ENCODE measurements around the gene ATP8A2.

The ATP8A2 gene

GRCh38 chr13:25420161-25420560 lies 48.4 kb downstream of the ATP8A2 start:
- H3K27ac ChIP-seq (ENCODE audit: low read depth, low read length, severe bottlenecking) = no peak overlapping the region
- no peak overlapping the region for H3K4me3 ChIP-seq (ENCODE audit: extremely low read depth, insufficient read depth, low read length, poor library complexity, severe bottlenecking)
- no peaks in the 10 kb centered on the region for H3K9me3 ChIP-seq (ENCODE audit: control insufficient read depth, low read length)
- no peaks in the 10 kb centered on the region for H3K4me1 ChIP-seq (ENCODE audit: control insufficient read depth, insufficient read depth, low read length, poor library complexity, severe bottlenecking)
- no peaks in the 10 kb centered on the region for H3K36me3 ChIP-seq (ENCODE audit: control insufficient read depth, insufficient read depth, low read length)
- 56 to 79% methylated on average over 2 of the region's 2 CpGs for WGBS, 2 experiments (ENCODE audit: insufficient coverage in 2 of 2)

GRCh38 chr13:25421612-25422011 lies 49.8 kb downstream of the ATP8A2 start:
- Histone ChIP-seq H3K36me3 (ENCODE audit: control insufficient read depth, insufficient read depth, low read length) (no peaks in the 10 kb centered on the region), H3K9me3 (ENCODE audit: control insufficient read depth, low read length) (no peaks in the 10 kb centered on the region), H3K4me1 (ENCODE audit: control insufficient read depth, insufficient read depth, low read length, poor library complexity, severe bottlenecking) (no peaks in the 10 kb centered on the region), H3K4me3 (ENCODE audit: extremely low read depth, insufficient read depth, low read length, poor library complexity, severe bottlenecking) (no peak overlapping the region), H3K27ac (ENCODE audit: low read depth, low read length, severe bottlenecking) (no peak overlapping the region)
- WGBS, 2 experiments (ENCODE audit: insufficient coverage in 2 of 2) = 90 to 100% methylated on average over 1 to 3 of the region's 6 CpGs

DNA sequence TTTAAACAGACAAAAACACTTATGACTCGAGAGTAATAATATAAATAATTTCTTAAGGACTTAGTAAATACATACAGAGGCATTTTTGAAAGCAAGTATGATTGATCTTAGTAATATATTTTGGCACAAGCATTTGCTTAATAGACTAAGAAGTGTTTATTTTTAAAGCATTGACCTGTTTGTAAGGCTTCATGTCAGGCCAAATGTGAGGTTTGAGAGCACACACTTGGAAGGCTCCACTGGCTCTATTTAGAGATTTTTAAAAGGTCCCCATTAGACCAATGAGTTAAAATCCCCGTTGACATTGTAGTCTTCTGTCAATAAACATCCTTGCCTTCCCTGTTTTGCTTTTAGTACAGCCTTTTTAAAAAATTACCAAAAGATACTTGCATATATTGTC lies 50.4 kb downstream of the ATP8A2 start:
- H3K36me3 ChIP-seq (ENCODE audit: control insufficient read depth, insufficient read depth, low read length) = no peaks in the 10 kb centered on the region

DNA sequence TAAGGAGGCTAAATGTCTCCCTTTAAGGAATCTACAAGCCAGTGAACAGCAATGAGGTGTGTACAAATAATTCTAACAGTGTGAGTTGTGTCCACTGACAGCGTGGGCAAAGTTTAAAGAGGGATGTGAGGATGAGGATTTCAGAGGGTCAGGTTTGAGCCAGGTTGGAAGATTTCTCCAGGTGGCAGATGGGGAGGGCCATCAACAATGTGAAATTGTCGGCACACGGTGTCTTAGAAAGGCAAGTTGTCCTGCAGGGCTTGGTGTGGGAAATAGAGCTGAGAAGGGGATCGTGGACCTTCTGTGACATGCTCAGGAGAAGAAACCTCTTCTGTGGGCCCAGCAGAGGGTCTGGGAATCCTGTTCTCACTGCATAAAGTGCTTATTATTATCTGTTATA lies 52.1 kb downstream of the ATP8A2 start:
- Histone ChIP-seq H3K27ac (ENCODE audit: low read depth, low read length, severe bottlenecking) (no peak overlapping the region), H3K4me1 (ENCODE audit: control insufficient read depth, insufficient read depth, low read length, poor library complexity, severe bottlenecking) (no peaks in the 10 kb centered on the region), H3K9me3 (ENCODE audit: control insufficient read depth, low read length) (no peaks in the 10 kb centered on the region), H3K36me3 (ENCODE audit: control insufficient read depth, insufficient read depth, low read length) (no peaks in the 10 kb centered on the region), H3K4me3 (ENCODE audit: extremely low read depth, insufficient read depth, low read length, poor library complexity, severe bottlenecking) (no peak overlapping the region)
- WGBS, 2 experiments (ENCODE audit: insufficient coverage in 2 of 2) = 84 to 86% methylated on average over 3 to 4 of the region's 4 CpGs

More for the DNA sequence above, 50.4 kb downstream of the ATP8A2 start:
- Histone ChIP-seq H3K27ac (ENCODE audit: low read depth, low read length, severe bottlenecking) (no peak overlapping the region), H3K4me3 (ENCODE audit: extremely low read depth, insufficient read depth, low read length, poor library complexity, severe bottlenecking) (no peak overlapping the region), H3K4me1 (ENCODE audit: control insufficient read depth, insufficient read depth, low read length, poor library complexity, severe bottlenecking) (no peaks in the 10 kb centered on the region), H3K9me3 (ENCODE audit: control insufficient read depth, low read length) (no peaks in the 10 kb centered on the region)
- 67 to 86% methylated on average over 1 of the region's 2 CpGs for WGBS, 2 experiments (ENCODE audit: insufficient coverage in 2 of 2)

- WGBS, 2 experiments (ENCODE audit: insufficient coverage in 2 of 2) = 92 to 95% methylated on average over 3 to 5 of the region's 6 CpGs
- H3K4me3 ChIP-seq (ENCODE audit: extremely low read depth, insufficient read depth, low read length, poor library complexity, severe bottlenecking) = no peak overlapping the region
- no peaks in the 10 kb centered on the region for H3K9me3 ChIP-seq (ENCODE audit: control insufficient read depth, low read length)
- H3K4me1 ChIP-seq (ENCODE audit: control insufficient read depth, insufficient read depth, low read length, poor library complexity, severe bottlenecking) = no peaks in the 10 kb centered on the region
- H3K36me3 ChIP-seq (ENCODE audit: control insufficient read depth, insufficient read depth, low read length) = no peaks in the 10 kb centered on the region
- no peak overlapping the region for H3K27ac ChIP-seq (ENCODE audit: low read depth, low read length, severe bottlenecking)
These were observed 57.7 kb downstream of the ATP8A2 start for GRCh38 chr13:25429466-25429865.

GRCh38 chr13:25432691-25433090 lies 60.9 kb downstream of the ATP8A2 start:
- H3K4me3 ChIP-seq (ENCODE audit: extremely low read depth, insufficient read depth, low read length, poor library complexity, severe bottlenecking) = no peak overlapping the region

GRCh38 chr13:25440061-25440460 lies 68.3 kb downstream of the ATP8A2 start:
- H3K27ac ChIP-seq (ENCODE audit: low read depth, low read length, severe bottlenecking) = no peak overlapping the region
- no peaks in the 10 kb centered on the region for H3K9me3 ChIP-seq (ENCODE audit: control insufficient read depth, low read length)
- no peaks in the 10 kb centered on the region for H3K4me1 ChIP-seq (ENCODE audit: control insufficient read depth, insufficient read depth, low read length, poor library complexity, severe bottlenecking)
- H3K4me3 ChIP-seq (ENCODE audit: extremely low read depth, insufficient read depth, low read length, poor library complexity, severe bottlenecking) = no peak overlapping the region
- H3K36me3 ChIP-seq (ENCODE audit: control insufficient read depth, insufficient read depth, low read length) = no peaks in the 10 kb centered on the region
- 87% methylated on average over 3 of the region's 4 CpGs; no CpG with 5 or more reads in 1 of the 2 experiments for WGBS, 2 experiments (ENCODE audit: insufficient coverage in 2 of 2)

More at GRCh38 chr13:25432691-25433090, 60.9 kb downstream of the ATP8A2 start:
- no peaks in the 10 kb centered on the region for H3K4me1 ChIP-seq (ENCODE audit: control insufficient read depth, insufficient read depth, low read length, poor library complexity, severe bottlenecking)
- H3K27ac ChIP-seq (ENCODE audit: low read depth, low read length, severe bottlenecking) = no peak overlapping the region
- no peaks in the 10 kb centered on the region for H3K36me3 ChIP-seq (ENCODE audit: control insufficient read depth, insufficient read depth, low read length)
- H3K9me3 ChIP-seq (ENCODE audit: control insufficient read depth, low read length) = no peaks in the 10 kb centered on the region
- WGBS, 2 experiments (ENCODE audit: insufficient coverage in 2 of 2) = 74 to 100% methylated on average over 2 of the region's 2 CpGs

DNA sequence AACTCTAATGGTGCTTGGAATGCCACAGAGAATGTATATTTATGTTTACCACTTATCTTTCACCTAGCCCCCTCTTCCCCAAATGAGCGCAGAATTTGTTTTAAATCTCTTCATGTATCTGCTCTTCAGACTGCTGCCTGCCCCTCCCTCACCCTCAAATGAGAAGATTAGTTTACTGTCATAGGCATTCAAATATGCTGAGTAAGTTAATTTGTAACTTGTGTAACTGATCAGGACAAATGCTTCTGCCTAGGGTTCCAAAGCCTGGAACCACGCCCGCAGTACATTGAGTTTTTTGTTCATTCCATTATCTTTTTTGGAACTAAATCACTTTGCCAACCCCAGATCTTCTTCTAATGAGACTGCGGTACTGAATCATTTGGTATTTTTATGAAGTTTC lies 74.5 kb downstream of the ATP8A2 start:
- no peaks in the 10 kb centered on the region for H3K4me1 ChIP-seq (ENCODE audit: control insufficient read depth, insufficient read depth, low read length, poor library complexity, severe bottlenecking)
- H3K9me3 ChIP-seq (ENCODE audit: control insufficient read depth, low read length) = peaks cover 6% of the 10 kb centered on the region
- H3K27ac ChIP-seq (ENCODE audit: low read depth, low read length, severe bottlenecking) = no peak overlapping the region
- H3K4me3 ChIP-seq (ENCODE audit: extremely low read depth, insufficient read depth, low read length, poor library complexity, severe bottlenecking) = no peak overlapping the region
- H3K36me3 ChIP-seq (ENCODE audit: control insufficient read depth, insufficient read depth, low read length) = no peaks in the 10 kb centered on the region
- WGBS, 2 experiments (ENCODE audit: insufficient coverage in 2 of 2) = 92% methylated on average over 2 of the region's 4 CpGs; no CpG with 5 or more reads in 1 of the 2 experiments

DNA sequence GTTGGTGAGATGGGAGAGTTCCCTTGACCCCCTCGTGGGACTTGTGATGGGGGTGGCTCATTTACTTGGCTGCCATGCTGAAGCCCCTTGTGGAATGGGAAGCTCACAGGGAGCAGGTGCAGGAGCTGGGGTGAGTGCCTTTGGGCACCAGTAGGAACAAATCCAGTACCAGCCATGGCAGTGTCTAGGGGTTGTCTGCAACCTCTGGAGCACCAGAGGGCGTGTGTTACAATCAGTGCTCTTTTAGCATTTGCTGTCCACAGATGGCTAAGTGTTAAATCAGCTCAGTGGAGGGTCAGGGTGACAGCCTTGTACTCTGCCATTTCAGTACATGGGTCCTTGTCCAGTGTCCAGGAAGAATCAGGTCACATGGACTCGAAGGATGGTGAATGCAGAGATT lies 75.6 kb downstream of the ATP8A2 start:
- peaks cover 6% of the 10 kb centered on the region for H3K9me3 ChIP-seq (ENCODE audit: control insufficient read depth, low read length)
- H3K36me3 ChIP-seq (ENCODE audit: control insufficient read depth, insufficient read depth, low read length) = no peaks in the 10 kb centered on the region
- H3K4me1 ChIP-seq (ENCODE audit: control insufficient read depth, insufficient read depth, low read length, poor library complexity, severe bottlenecking) = no peaks in the 10 kb centered on the region
- H3K27ac ChIP-seq (ENCODE audit: low read depth, low read length, severe bottlenecking) = no peak overlapping the region
- 50 to 81% methylated on average over 1 to 2 of the region's 3 CpGs for WGBS, 2 experiments (ENCODE audit: insufficient coverage in 2 of 2)
- no peak overlapping the region for H3K4me3 ChIP-seq (ENCODE audit: extremely low read depth, insufficient read depth, low read length, poor library complexity, severe bottlenecking)

DNA sequence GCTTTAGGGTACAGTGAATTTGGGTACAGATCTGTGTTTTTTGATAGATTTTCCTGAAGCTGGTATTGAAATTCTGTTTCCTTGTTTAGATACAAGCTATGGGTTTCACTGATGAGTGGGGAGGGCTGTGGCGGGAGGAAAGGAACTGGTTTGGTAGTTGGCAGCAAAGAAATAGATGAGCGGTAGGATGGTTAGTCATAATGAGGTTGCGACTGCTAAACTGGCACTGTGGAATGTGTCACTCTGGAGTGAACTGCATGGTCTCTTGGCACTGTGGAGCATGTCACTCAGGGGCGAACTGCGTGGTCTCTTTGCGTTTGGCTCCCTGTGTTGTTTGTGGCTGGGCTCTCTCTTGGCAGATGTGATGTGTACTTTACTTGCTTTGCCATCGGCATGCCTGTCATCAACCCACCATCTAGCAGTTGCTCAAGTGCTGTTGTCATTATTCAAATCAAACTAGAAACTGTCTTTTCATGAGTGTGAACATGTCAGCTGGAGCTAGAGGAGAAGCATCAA lies 82.1 kb downstream of the ATP8A2 start:
- WGBS, 2 experiments (ENCODE audit: insufficient coverage in 2 of 2) = 85 to 88% methylated on average over 6 to 7 of the region's 7 CpGs
- Histone ChIP-seq H3K36me3 (ENCODE audit: control insufficient read depth, insufficient read depth, low read length) (no peaks in the 10 kb centered on the region), H3K9me3 (ENCODE audit: control insufficient read depth, low read length) (no peaks in the 10 kb centered on the region), H3K27ac (ENCODE audit: low read depth, low read length, severe bottlenecking) (no peak overlapping the region), H3K4me3 (ENCODE audit: extremely low read depth, insufficient read depth, low read length, poor library complexity, severe bottlenecking) (no peak overlapping the region), H3K4me1 (ENCODE audit: control insufficient read depth, insufficient read depth, low read length, poor library complexity, severe bottlenecking) (no peaks in the 10 kb centered on the region)

- no peaks in the 10 kb centered on the region for H3K9me3 ChIP-seq (ENCODE audit: control insufficient read depth, low read length)
- no peak overlapping the region for H3K27ac ChIP-seq (ENCODE audit: low read depth, low read length, severe bottlenecking)
- H3K4me3 ChIP-seq (ENCODE audit: extremely low read depth, insufficient read depth, low read length, poor library complexity, severe bottlenecking) = no peak overlapping the region
- H3K36me3 ChIP-seq (ENCODE audit: control insufficient read depth, insufficient read depth, low read length) = no peaks in the 10 kb centered on the region
- 84 to 97% methylated on average over 3 of the region's 3 CpGs for WGBS, 2 experiments (ENCODE audit: insufficient coverage in 2 of 2)
- no peaks in the 10 kb centered on the region for H3K4me1 ChIP-seq (ENCODE audit: control insufficient read depth, insufficient read depth, low read length, poor library complexity, severe bottlenecking)
These were observed 83.4 kb downstream of the ATP8A2 start for GRCh38 chr13:25455146-25455545.

All from mesodermal cell (in vitro differentiated cells).